GM18858 (cell line): ENCODE measurements around the gene CACNA2D3.

Experiments
- ATAC-seq: cut with Tn5 transposase; IDR thresholded peaks from one replicate; pipeline ENCODE4 v1.9.1; 2021; ENCODE audit not compliant: unreplicated experiment

CACNA2D3 gene

DNA sequence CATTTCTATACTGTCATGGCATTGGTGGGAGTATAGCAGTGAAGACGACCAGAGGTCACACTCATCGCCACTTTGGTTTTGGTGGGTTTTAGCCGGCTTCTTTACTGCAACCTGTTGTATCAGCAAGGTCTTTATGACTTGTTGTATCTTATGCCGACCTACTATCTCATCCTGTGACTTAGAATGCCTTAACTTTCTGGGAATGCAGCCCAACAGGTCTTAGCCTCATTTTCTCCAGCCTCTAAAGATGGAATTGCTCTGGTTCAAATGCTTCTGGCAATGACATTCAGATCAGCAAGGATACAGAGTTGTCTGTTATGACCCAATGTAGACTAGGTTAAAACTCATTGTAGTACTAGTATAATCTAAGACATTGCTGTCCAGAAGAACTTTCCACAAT, 860.5 kb downstream of the CACNA2D3 start:
- ATAC-seq = no peak

DNA sequence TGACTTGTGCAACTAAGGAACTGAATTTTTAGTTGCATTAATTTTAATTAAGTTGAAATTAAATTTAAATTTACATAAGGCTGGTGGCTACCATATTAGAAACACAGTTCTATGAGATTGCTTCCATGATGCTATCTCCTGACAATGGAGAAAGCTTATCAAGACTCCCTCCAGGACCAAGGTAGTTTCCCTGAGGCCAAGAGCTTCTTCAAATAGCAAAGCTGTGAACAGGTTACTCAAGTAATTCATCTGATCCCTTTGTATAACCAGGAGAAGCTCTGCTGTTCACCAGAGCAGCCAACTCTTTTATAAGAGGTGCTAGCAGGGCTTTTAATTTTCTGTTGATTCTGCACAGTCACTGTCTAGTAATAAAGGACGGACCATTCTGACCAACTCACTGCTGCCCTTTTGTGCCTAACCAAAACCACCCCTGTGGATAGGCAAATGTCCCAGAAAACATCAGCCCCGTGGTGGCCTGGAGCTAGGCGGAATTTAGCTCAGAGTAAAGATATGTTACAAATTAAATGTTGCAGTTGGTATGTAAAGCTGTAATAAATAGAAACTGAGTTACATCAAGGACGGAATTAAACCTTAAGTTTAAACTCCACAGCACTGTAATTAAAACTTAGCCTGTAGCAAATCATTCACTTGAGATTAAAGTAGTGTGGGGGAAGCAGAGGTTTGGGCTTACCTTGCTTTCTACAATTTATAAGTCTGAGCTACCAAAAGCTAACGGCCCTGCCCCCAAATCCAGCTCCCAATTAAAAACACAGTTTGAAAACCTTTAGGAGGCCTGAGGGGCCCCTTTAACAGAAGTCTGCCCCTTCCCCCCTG, 861.1 kb downstream of the CACNA2D3 start:
- no peak for ATAC-seq

GRCh38 chr3:54985856-54986255, 863.5 kb downstream of the CACNA2D3 start:
- ATAC-seq = no peak

DNA sequence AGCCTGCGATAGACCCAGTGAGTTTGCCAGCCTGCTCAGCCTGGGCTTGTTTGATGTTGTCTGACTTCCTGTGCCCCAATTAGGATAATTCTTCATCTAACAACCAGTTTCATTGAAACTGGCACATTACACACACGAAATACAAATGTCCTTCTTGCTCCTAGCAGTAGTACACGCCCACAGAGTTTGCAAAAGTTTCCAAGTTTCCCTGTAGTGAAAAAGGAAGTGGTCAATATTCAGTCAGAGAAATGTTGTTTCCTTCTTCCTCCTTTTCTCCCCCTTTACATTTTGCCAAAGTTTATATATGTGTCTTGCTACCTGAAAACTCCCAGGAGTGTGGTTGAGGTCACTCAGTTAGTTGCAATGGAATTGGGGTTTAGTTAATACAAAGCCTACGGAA, 863.9 kb downstream of the CACNA2D3 start:
- no peak for ATAC-seq

DNA sequence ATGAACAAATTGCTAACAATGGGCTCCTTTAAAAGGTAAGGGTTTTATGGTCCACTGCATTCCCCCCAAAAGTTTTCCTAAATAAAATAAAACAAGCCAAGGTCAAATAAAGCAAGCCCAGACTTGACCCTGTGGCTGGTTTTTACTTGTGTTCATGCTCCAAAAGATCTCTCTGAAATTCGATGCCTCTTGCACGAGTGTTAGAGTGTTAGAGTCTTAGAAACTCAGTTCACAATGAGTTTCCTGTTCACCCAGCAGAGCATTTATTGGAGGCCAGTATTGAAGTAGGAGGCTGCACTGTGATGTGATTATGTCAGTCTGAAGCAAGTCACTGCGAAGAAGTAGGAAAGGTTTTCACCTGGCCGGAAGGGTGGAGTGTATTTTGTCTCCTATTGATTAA, 865.4 kb downstream of the CACNA2D3 start:
- ATAC-seq = no peak

GRCh38 chr3:54988302-54988837, 866.0 kb downstream of the CACNA2D3 start:
- ATAC-seq = no peak

DNA sequence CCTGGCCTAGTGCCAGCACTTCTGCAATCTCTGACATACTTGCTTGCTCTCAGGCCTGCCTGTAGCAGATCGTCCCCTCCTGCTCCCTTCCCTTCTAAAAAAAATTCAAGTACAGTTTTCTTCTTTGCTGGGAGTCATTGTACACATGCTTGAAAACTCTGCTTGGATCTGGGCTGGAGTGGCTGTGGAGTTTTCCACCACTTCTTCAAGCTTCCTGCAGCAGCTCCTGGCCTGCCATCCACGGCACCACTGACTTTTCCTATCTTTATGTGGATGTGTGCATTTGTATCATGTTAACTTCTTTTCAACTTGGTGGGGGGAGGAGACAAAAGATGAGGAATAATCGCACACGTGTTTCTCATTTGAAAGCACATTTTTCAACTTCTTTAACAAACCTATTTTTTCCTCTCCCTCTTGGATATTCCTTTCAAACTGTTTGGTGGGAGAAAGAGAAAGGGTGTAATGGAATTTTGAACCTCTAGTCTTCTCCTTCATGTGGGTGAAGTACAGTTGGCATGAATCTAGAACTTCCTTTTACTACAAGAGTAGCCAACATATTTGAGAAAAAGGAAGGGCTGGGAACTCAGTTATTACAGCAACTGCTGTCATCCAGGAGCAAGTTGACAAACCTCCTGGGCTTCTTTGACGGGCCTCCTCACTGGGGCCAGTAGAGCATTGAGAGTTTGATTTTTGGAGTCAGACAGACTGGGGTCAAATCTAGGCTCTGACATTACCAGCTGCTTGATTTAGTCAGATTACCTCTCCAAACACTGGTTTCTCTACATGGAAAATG, 866.7 kb downstream of the CACNA2D3 start:
- ATAC-seq = no peak

- no peak for ATAC-seq
These were observed 871.8 kb downstream of the CACNA2D3 start for GRCh38 chr3:54994111-54994513.

- no peak for ATAC-seq
These were observed 876.8 kb downstream of the CACNA2D3 start for GRCh38 chr3:54999159-54999558.

GRCh38 chr3:54999811-55000210, 877.5 kb downstream of the CACNA2D3 start:
- ATAC-seq = no peak

DNA sequence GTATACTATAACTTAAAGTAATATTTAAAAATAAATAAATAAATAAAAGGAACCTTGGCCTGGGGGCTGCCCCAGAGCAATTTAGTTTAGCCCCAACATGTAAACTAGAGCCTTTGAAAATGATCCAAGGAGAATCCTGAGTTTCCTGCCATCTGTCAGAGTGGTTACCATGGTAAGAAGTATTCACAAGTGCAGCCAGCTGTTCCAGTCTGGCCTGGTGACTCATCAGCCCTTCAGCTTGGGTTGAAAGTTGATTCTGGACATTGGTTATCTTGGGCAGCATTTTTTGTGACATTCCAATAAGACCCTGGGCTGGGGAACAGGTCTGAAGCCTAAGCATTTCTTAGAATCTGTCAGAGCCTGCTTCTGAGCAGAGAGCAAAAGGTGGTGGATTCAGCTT, 878.2 kb downstream of the CACNA2D3 start:
- ATAC-seq = no peak

DNA sequence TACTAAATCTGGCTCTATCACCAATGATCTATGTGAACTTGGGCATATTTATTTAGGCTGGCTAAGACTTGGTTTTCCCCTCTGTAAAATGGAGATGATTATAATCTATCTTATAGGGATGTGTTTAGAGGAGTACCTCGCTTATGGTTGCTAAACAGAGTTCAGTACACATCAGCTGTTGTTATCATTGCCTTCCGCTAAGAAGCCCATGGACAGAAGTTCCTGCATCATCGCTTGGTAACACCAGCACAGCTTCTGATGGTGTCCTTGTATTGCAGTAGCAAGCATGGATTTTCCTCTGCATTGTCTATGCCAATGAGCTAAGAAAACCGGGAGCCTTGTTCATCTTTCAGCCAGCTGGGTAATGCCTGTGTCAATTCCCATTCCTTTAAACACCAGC, 878.6 kb downstream of the CACNA2D3 start:
- ATAC-seq = no peak

DNA sequence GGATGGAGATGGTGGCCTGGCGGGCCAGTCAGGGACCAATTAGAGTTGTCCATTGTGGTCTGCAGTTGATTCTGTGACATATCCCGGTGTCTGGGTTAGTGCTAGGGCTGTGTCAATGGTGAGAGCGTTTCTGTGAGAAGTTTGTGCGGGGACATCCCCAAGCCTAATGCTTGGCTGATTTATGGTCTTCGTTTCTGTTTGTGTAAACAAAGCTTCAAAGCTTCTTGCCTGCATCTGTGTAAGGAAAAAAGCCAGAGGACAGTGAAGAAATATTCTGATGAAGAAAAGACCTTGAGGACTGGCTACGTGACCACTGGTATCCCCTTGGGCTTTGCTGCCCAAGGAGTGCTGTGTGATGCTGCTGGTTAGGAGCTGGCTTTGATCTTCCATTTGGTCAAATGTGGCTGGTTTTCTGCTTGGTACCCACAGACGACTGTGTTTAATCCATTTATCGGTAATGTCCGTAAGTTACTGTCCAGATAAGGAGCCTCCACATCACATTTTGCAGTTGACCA, 880.1 kb downstream of the CACNA2D3 start:
- ATAC-seq = no peak

GRCh38 chr3:55006244-55006676, 883.9 kb downstream of the CACNA2D3 start:
- no peak for ATAC-seq

GRCh38 chr3:55007971-55008370, 885.6 kb downstream of the CACNA2D3 start:
- no peak for ATAC-seq

GRCh38 chr3:55009372-55009771, 887.0 kb downstream of the CACNA2D3 start:
- no peak for ATAC-seq

- no peak for ATAC-seq
These were observed 889.7 kb downstream of the CACNA2D3 start for GRCh38 chr3:55012091-55012490.

DNA sequence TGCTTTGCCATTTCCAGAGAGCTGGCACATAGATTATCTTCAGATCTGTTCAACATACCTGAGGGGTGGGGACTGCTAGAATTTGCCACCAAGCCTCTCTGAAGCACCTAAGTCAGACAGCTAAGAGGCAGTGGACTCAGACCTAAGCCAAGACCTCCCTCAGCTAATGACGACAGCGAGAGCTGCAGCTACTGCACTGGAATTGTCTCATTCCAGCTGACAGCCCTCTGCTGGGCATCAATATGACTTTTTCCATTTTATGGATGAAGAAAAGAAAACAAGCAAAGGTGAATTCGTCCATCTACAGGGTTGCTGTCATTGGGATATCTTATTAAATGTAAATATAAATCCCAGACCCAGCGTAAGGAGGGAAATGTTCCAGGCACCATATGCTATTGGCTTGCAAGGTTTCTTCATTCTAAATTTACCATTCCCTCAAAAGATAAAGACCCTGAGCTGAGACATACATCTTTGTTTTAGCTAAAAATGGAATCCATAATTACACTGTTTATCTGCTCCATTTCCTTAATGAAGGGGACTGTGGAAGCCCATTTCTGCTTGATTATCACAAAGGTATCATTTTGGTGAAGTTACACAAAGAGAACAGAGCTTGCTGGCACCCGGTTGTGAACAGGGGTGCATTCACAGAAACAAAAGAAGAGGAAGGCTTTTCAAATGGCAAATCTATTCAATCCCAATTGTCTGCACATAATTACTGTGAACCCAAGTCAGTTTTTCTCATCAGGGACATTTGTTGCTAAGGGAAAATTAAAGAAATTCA, 891.0 kb downstream of the CACNA2D3 start:
- ATAC-seq = no peak

DNA sequence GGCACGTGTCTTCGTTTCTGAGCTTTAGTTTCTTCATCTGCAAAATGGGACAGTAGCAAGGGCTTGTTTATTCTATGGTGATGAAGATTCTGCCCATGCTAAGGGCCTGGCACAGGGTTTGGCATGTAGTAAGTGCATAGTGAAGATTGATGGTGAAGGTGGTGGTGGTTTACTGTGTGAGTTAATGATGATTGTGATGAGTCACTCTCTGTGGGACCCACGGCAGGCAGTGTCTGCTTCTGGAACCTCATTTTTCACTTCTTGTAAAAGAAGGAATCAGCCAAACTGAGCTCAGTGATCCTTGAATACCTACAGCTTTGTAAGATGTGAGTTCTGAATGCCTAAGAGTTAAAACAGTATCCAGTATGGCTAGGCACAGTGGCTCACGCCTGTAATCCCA, 891.7 kb downstream of the CACNA2D3 start:
- no peak for ATAC-seq

DNA sequence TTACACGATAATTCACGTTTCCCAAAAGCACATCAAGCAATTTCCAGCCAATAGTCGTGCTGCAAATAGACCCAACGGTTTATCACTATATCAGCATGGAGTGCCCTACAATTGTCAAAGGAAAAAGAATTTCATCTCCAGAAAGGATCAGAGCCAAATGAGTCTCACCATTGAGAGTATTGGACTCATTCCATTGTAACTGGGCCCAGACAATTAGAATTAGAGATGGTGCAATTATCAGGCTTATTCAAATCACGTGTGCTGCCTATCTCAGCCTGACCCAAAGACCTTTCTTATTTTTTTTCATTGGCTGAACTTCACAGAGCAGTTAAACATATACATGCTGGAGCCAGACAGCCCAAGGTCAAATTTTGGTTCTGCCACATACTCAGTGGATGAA, 892.6 kb downstream of the CACNA2D3 start:
- no peak for ATAC-seq

DNA sequence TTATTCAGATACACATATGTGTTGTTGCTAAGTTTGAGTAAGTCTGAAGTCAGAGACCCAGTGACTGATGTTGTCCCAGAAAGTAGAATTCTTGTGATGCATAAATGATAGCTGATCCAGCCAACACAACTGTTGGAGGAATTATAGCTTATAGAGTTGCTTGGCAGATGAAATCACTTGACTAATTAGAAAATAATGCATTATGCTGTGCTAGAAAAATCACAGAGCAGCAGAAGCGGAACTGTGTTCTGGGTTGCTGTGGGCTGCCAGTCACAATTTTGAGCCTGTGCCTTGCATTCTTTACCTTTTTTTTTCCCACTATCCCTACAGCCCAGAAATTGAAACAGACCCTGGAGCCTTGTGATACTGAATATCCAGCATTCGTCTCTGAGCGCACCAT, 895.5 kb downstream of the CACNA2D3 start:
- no peak for ATAC-seq
